ACHN (cell line): Measurements from ENCODE around the gene MGAT1.

Experiments
- DNase-seq: peaks from one replicate; pipeline ENCODE4 v3.0.0-alpha.2; 2015
- in situ Hi-C: cut with HindIII; loops from 2 replicates; pipeline ENCODE4 v1.10.0; 2017; ENCODE audit warnings: low sequenced_read_pairs, low pct_ligation_motif_present, low pct_unique_long_range_greater_than_20kb

The MGAT1 gene

GRCh38 chr5:180825768-180826525 is 23.3 kb upstream of the MGAT1 start:
- peak; percentile 80 for DNase-seq
- in situ Hi-C loops, result no loop called here

DNA sequence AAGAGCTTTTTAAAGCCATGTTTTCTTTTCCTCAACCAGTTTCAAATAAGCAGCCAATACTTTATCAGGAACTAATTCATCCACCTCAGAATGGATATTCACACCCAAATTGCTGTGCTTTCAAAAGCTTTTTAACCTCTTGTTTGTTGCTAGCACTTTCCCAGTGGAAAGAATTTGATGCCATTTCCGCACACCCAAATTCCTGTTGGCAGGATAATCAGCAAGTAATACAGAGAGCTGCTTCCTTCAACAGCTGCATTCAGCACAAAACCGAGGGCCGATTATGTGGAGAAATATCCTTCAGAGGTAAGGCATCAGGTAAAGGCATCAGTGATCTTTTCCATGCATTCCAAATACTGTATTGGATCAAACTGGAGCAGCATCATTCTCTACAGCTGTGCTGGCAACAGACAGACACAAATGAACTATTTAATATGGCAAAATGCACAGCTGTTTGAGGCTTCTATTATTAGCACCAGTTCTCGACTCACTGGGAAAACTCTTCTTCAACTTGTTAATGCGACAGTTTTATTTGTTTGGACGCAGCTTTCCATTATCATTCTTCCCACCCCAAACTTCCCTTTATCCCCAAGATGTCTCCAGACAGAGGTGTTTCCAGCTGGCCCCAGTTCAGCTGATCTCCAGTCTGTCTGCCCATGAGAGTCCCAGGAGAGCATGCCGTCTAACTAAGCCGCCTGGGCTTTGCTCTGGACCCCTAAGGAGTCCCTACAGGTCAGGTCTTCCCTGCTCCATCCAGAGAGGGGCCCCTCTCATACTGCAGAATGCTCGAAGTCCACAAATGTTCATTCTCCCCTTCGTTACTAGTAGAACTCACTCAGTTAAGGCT is 22.2 kb upstream of the MGAT1 start:
- no peak for DNase-seq
- in situ Hi-C loops, result no loop called here

GRCh38 chr5:180823940-180824629 is 21.5 kb upstream of the MGAT1 start:
- no peak for DNase-seq
- in situ Hi-C loops, result no loop called here

GRCh38 chr5:180823346-180823745 is 20.7 kb upstream of the MGAT1 start:
- DNase-seq, result no peak
- in situ Hi-C loops, result no loop called here

GRCh38 chr5:180821538-180821937 is 18.9 kb upstream of the MGAT1 start:
- in situ Hi-C loops, result no loop called here
- no peak for DNase-seq

DNA sequence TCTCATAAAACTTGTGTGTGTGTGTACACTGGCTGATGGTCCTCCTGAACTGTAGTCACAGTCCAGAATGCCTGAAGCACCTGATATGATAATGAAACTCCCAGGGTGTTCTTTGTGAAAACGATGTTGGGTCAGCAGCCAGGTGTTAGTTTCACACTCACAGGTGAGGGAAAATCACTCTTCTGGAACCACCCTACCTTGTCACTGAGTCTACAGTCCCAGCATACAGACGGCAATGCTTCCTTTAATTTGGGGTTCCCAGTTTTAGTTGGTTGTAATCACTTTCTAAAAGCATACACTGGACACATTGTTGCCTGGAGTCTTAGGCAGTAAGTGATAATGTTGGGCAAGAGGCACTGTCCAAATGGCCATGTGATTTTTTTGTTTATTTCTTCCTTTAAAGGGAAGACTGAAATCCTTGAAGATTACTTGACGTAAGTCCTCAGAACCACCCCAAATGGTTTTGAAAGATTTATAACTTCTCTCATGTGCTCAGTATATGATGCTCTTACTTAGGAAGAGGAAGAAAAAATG is 18.2 kb upstream of the MGAT1 start:
- DNase-seq, result no peak
- in situ Hi-C loops, result no loop called here

DNA sequence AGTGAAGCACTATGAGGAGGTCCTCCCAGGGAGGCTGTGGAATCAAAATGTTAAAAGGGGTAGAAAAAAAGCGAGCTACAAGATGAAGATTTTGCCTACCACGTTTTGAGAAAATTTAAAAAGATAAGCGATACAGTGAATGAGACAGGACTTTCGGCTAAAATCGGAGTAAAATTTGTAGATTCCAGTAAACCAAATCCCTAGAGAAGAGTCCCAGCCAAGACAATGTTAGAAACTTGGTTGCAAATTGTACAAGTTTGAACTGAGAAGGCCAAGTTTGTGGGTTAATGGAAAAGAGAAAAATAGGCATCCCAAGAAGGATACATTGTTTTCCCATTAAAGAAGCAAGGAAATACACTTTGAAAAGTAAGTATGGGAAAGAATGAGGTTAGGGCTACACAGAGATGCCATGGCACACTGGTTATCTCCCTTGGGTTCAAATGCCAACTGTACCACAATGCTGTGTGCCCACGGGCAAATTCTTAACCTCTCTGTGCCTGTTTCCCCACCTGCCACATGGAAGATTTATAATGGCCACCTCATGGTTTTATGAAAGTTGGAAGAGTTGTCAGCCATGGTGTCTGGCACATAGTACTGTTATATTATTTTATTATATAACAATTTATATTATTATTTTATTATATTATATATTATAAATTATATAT is 16.2 kb upstream of the MGAT1 start:
- in situ Hi-C loops, result no loop called here
- DNase-seq, result no peak

GRCh38 chr5:180817893-180818674 is 15.5 kb upstream of the MGAT1 start:
- DNase-seq, result peak; percentile 32
- in situ Hi-C loops, result no loop called here

- in situ Hi-C loops, result no loop called here
Measured at GRCh38 chr5:180816608-180817534, 14.3 kb upstream of the MGAT1 start.

DNA sequence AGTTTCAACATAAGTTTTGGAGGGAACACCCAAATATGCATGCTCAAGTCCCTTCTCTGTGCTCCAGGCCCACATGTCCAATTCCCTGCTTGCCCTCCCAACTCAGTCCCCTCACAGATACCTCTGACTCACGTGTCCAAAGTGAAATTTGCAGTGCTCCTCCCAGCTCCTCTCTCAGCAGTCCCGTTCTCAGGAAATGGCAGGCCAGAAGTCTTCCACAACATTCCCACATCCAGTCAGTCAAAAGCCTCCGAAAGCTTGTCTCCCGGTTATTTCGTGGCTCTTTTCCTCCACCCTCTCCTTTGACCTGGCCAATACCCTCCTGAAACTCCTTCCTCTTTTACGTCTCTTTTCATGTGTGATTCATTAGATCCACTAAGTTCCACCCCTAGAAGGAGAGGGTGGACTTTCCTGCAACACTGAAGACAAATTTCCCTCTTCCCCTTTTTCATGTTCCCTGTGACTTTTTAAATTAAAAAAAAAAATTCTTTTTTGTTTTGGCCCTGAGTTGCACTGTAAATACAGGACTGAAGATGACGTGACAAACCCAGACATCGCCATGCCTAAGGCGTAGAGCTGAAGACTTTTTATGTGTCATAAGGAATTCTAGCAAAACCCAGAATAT is 12.8 kb upstream of the MGAT1 start:
- in situ Hi-C loops, result no loop called here
- no peak for DNase-seq

More at GRCh38 chr5:180816608-180817534, 14.3 kb upstream of the MGAT1 start:
- DNase-seq, result no peak

- in situ Hi-C loops, result no loop called here
- no peak for DNase-seq
Measured at GRCh38 chr5:180813420-180813819, 10.8 kb upstream of the MGAT1 start.

- no peak for DNase-seq
- in situ Hi-C loops, result no loop called here
Measured at GRCh38 chr5:180811623-180812124, 9.1 kb upstream of the MGAT1 start.

GRCh38 chr5:180810959-180811622 is 8.5 kb upstream of the MGAT1 start:
- DNase-seq, result peak; percentile 45

DNA sequence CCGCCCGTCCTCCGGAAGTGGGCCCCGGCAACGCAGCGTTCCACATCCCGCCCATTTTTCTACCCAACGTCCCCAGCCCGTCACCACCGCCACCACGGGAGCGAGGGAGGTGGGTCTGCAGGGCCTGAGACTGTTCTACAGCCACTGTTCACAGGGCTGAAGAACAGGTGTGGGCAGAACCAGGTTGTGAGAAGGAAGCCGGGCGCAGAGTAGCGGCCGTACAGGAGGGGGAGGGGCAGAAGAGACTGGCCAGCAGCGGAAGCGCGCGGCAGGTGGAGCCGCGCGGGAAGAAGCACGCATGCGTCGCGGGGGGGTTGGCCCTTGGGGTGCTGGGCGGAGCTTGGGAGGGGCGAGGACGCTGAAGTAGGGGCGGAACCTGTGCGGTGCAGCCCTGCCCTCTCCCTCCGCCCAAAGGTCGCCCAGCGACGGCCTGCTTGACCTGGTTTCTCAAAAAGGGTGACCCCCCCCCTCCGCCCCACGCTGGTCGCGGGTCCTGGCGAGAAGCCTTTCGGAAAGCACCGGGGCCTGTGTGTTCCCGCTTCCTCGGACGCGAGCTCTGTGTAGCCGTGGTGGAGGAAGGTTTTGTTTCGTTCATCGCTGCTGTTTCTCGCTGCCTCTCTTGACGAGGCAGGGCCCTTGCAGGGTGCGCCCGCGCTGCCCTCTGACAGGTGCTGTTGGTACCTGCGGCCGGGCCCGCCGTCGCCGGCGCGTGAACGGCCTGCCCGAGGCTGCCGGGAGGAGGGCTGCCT is 7.8 kb upstream of the MGAT1 start:
- in situ Hi-C loops, result no loop called here
- DNase-seq, result peak; percentile 89

More at GRCh38 chr5:180810959-180811622, 8.5 kb upstream of the MGAT1 start:
- in situ Hi-C loops, result no loop called here
